Measurements from ENCODE around the gene ABCD1. TPM values are rescaled to one million over a fixed set of nuclear protein-coding genes. Genes with fewer than 3 reads are reported as not detected.
"Not testable (repeated sequence)": the region's sequence is repeated elsewhere in the genome, so short reads cannot be mapped to it uniquely, and the experiment has no call there.

Gene ABCD1
- polyA plus RNA-seq, 3 donors: 5.6 to 22.5 (median 5.8) TPM

DNA sequence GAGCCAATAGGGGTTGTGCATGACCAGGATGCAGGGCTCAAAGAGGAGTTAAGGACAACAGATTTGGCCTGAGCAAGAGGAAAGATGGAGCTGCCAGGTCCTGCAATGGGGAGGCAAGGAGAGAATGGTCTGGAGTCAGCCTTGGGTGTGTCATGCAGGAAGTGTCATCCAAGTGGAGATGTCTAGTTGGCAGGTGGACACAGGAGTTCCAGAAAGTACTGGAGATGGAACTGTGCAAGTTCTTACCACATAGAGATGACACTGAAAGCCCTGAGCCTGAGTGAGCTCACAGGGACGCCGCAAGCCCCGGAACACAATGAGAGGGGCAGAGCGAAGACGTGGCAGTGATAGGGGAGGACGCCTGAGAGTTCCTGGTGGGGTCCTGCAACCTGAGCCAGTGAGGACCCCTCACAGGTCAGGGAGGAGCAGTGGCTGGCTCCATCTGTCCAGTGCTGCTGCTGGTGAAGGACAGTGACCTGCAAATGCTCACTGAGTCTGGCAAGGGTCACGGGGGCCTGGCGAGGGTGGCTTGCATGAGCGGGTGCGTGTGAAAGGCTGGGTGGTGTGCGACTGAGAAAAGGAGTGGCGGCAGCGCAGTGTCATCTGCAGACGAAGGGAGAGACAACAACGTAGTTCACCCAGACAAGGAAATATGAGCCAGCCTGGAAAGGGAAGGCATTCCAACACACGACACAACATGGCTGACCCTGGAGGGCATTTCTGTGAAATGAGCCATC lies 27.5 kb upstream of the ABCD1 start:
- H3K79me2 ChIP-seq (ENCODE audit: insufficient read depth, low read length); DNase-seq; H3K4me3 ChIP-seq (replicated peaks in 1 of 3; ENCODE audit: low read depth in 2 of 3, low read length in 3 of 3); intact Hi-C loops (cut with micrococcal nuclease); H2AFZ ChIP-seq (ENCODE audit: insufficient read depth, low read depth, low read length, poor library complexity, severe bottlenecking); H3K9me3 Mint-ChIP-seq; H3K9ac ChIP-seq (ENCODE audit: insufficient read depth, low read length, poor library complexity, severe bottlenecking); H3K9me3 ChIP-seq (replicated peaks in 1 of 2; ENCODE audit: control insufficient read depth in 1 of 2, insufficient read depth in 1 of 2, low read length in 2 of 2); H3K4me1 Mint-ChIP-seq; H3K27ac ChIP-seq (ENCODE audit: low read depth in 1 of 2, low read length in 2 of 2); H3K4me2 ChIP-seq (replicated peaks; ENCODE audit: extremely low read depth, low read length, poor library complexity, severe bottlenecking); H3K4me3 Mint-ChIP-seq; H3K27me3 ChIP-seq (ENCODE audit: control insufficient read depth in 2 of 2, insufficient read depth in 2 of 2, low read length in 2 of 2); H3K4me1 ChIP-seq (ENCODE audit: control insufficient read depth in 1 of 2, insufficient read depth in 2 of 2, low read length in 2 of 2): not testable (repeated sequence)
- peaks cover 20% of the 10 kb centered on the region for H4K20me1 ChIP-seq (ENCODE audit: insufficient read depth, low read length)
- peaks cover 33 to 44% of the 10 kb centered on the region in 2 donors for H3K36me3 ChIP-seq (replicated peaks in 1 of 2; ENCODE audit: control insufficient read depth in 1 of 2, insufficient read depth in 2 of 2, low read length in 2 of 2)
- peaks cover 29 to 52% of the 10 kb centered on the region in 2 donors for H3K36me3 Mint-ChIP-seq
- peaks cover 0 to 11% (median 9%) of the 10 kb centered on the region in 3 donors for H3K27me3 Mint-ChIP-seq (ENCODE audit: low read depth in 3 of 3)
- WGBS (ENCODE audit: insufficient coverage): 94% methylated on average over 6 of the region's 16 CpGs
- H3K27ac Mint-ChIP-seq: peak overlapping the region in 2 of 7 donors; percentile 32 to 40

DNA sequence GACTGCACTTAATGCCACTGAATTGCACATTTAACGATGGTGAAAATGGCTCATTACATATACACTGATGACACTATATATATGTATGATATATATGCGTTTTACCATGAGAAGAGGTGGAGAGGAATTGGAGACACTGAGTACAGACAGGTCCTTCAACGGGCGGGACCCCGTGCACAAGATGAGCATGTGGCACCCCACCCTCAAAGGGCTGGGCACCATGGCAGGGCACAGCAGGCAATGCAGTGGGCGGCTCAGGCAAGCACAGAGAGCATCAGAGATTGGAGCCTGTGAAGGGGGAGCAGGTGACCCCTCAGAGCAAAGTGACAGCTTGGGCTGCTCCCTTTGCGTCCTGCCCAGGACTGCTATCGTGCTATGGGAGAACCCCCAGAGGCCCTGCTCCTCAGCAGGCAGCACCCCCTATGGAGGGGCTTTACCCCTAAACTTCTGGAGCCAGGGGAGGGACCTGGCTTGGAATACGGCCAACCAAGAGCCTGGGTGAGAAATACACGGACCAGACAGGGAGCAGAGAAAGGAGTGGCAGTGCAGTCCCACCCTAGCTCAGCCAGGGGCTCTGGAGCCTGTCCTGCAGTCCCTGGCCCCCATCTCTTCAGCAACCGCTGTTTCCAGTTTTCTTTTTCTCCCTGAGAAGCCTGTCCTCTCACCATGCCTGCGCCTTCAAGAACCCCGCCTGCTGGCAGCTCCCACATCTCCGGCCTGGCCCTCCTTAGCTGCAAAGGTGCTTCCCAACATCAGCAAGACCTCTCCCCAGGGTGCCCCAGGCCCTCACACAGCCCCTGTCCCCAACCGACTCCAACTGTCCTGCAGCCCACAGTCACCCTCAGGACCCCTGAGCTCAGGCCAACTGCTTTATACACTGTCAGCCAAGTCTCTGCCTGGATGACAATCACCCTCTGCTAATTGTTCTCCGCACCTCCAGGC lies 26.5 kb upstream of the ABCD1 start:
- Mint-ChIP-seq H3K36me3 (peaks cover 36 to 60% of the 10 kb centered on the region in 2 donors), H3K4me1 (no peaks in the 10 kb centered on the region), H3K4me3 (no peak overlapping the region), H3K27me3 (ENCODE audit: low read depth in 3 of 3) (peaks cover 0 to 11% (median 0%) of the 10 kb centered on the region in 3 donors), H3K9me3 (no peaks in the 10 kb centered on the region), H3K27ac (peak overlapping the region in 2 of 7 donors; percentile 5 to 15)
- Histone ChIP-seq H3K27ac (ENCODE audit: low read depth in 1 of 2, low read length in 2 of 2) (no peak overlapping the region), H3K9me3 (replicated peaks in 1 of 2; ENCODE audit: control insufficient read depth in 1 of 2, insufficient read depth in 1 of 2, low read length in 2 of 2) (no peaks in the 10 kb centered on the region), H3K4me3 (replicated peaks in 1 of 3; ENCODE audit: low read depth in 2 of 3, low read length in 3 of 3) (no peak overlapping the region), H4K20me1 (ENCODE audit: insufficient read depth, low read length) (peaks cover 20% of the 10 kb centered on the region), H3K4me2 (replicated peaks; ENCODE audit: extremely low read depth, low read length, poor library complexity, severe bottlenecking) (no peak overlapping the region), H3K4me1 (ENCODE audit: control insufficient read depth in 1 of 2, insufficient read depth in 2 of 2, low read length in 2 of 2) (no peaks in the 10 kb centered on the region), H3K36me3 (replicated peaks in 1 of 2; ENCODE audit: control insufficient read depth in 1 of 2, insufficient read depth in 2 of 2, low read length in 2 of 2) (peaks cover 41 to 54% of the 10 kb centered on the region in 2 donors), H2AFZ (ENCODE audit: insufficient read depth, low read depth, low read length, poor library complexity, severe bottlenecking) (no peak overlapping the region), H3K9ac (ENCODE audit: insufficient read depth, low read length, poor library complexity, severe bottlenecking) (no peak overlapping the region), H3K79me2 (ENCODE audit: insufficient read depth, low read length) (no peaks in the 10 kb centered on the region), H3K27me3 (ENCODE audit: control insufficient read depth in 2 of 2, insufficient read depth in 2 of 2, low read length in 2 of 2) (no peaks in the 10 kb centered on the region)
- no peak for TF ChIP-seq CTCF (IDR thresholded peaks at IDR 0.05)
- 80% methylated on average over 1 of the region's 16 CpGs for WGBS (ENCODE audit: insufficient coverage)
- DNase-seq: no peak
- intact Hi-C loops (cut with micrococcal nuclease): no loop called here

DNA sequence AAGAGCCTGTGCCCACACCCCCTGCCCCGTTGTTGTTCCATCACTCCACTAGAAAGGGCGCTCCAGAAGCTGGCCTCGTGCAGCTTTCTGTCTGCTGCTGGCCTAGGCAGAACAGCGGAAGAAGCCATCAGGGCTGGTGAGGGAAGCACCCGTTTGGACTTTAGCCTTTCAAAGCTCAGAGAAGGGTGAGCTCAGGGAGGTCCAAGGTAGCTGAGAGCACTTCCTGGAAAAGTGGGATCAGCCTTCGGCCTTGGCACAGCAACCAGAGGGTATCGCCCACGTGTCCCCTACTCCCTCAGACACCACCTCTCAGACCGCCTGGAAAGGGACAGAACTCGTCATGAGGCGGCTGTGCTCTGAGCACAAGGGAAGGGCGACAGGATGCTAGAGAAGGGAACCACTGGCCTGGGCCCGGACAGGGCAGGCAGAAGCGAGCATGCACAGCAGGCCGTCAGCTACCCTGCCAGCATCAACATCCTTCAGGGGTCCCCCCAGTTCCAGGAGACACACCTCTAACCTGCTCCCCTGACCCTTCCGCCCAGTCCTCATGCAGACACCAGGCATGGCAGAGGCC lies 25.4 kb upstream of the ABCD1 start:
- H3K9me3 Mint-ChIP-seq; H3K9ac ChIP-seq (ENCODE audit: insufficient read depth, low read length, poor library complexity, severe bottlenecking); H3K9me3 ChIP-seq (replicated peaks in 1 of 2; ENCODE audit: control insufficient read depth in 1 of 2, insufficient read depth in 1 of 2, low read length in 2 of 2); intact Hi-C loops (cut with micrococcal nuclease); H3K4me2 ChIP-seq (replicated peaks; ENCODE audit: extremely low read depth, low read length, poor library complexity, severe bottlenecking); H3K4me1 Mint-ChIP-seq; H3K79me2 ChIP-seq (ENCODE audit: insufficient read depth, low read length); H3K27ac Mint-ChIP-seq; H2AFZ ChIP-seq (ENCODE audit: insufficient read depth, low read depth, low read length, poor library complexity, severe bottlenecking); H3K27me3 ChIP-seq (ENCODE audit: control insufficient read depth in 2 of 2, insufficient read depth in 2 of 2, low read length in 2 of 2); DNase-seq; H3K27me3 Mint-ChIP-seq (ENCODE audit: low read depth in 3 of 3); H3K27ac ChIP-seq (ENCODE audit: low read depth in 1 of 2, low read length in 2 of 2); H3K4me3 ChIP-seq (replicated peaks in 1 of 3; ENCODE audit: low read depth in 2 of 3, low read length in 3 of 3); H3K4me3 Mint-ChIP-seq; H3K4me1 ChIP-seq (ENCODE audit: control insufficient read depth in 1 of 2, insufficient read depth in 2 of 2, low read length in 2 of 2): not testable (repeated sequence)
- Histone ChIP-seq H4K20me1 (ENCODE audit: insufficient read depth, low read length) (peaks cover 29% of the 10 kb centered on the region), H3K36me3 (replicated peaks in 1 of 2; ENCODE audit: control insufficient read depth in 1 of 2, insufficient read depth in 2 of 2, low read length in 2 of 2) (peaks cover 52 to 63% of the 10 kb centered on the region in 2 donors)
- 100% methylated on average over 2 of the region's 16 CpGs for WGBS (ENCODE audit: insufficient coverage)
- H3K36me3 Mint-ChIP-seq: peaks cover 40 to 69% of the 10 kb centered on the region in 2 donors

Data from CD14-positive monocyte (primary cell).